ENCODE measurements around the gene SLC4A3.

Gene SLC4A3

GRCh38 chr2:219597552-219598307 is 29.7 kb upstream of the SLC4A3 start, which contains the start of gene STK11IP (continued):
- peak; percentile 86 for TF ChIP-seq ZIC2 (tag by site-specific recombination; IDR thresholded peaks at IDR 0.05)
- TF ChIP-seq, protein P1, sequence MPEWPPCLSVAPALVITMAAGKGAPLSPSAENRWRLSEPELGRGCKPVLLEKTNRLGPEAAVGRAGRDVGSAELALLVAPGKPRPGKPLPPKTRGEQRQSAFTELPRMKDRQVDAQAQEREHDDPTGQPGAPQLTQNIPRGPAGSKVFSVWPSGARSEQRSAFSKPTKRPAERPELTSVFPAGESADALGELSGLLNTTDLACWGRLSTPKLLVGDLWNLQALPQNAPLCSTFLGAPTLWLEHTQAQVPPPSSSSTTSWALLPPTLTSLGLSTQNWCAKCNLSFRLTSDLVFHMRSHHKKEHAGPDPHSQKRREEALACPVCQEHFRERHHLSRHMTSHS (tag by site-specific recombination; IDR thresholded peaks at IDR 0.05): no peak
- TF ChIP-seq AEBP2 (tag by site-specific recombination; IDR thresholded peaks at IDR 0.05; ENCODE audit: borderline replicate concordance): no peak
- TF ChIP-seq ZNF184 (tag by site-specific recombination; IDR thresholded peaks at IDR 0.05): no peak
- TF ChIP-seq ZNF140 (tag by site-specific recombination; IDR thresholded peaks at IDR 0.05): no peak
- TF ChIP-seq ZNF830 (tag by site-specific recombination; IDR thresholded peaks at IDR 0.05; ENCODE audit: low read depth): no peak
- TF ChIP-seq ZNF426 (tag by site-specific recombination; IDR thresholded peaks at IDR 0.05): no peak
- TF ChIP-seq TCF7L2 (IDR thresholded peaks at IDR 0.05; ENCODE audit: borderline replicate concordance, low read depth, low read length): no peak
- TF ChIP-seq KLF16 (tag by site-specific recombination; IDR thresholded peaks at IDR 0.05): peak; percentile 86
- TF ChIP-seq EGR2 (tag by site-specific recombination; IDR thresholded peaks at IDR 0.05; ENCODE audit: low read depth): peak; percentile 67; the same call in 1 of the 2 replicates
- TF ChIP-seq ZBTB20 (tag by site-specific recombination; IDR thresholded peaks at IDR 0.05): peak; percentile 33; the same call in 1 of the 2 replicates
- TF ChIP-seq PBX3 (CRISPR knock-in tag; IDR thresholded peaks at IDR 0.05): no peak
- TF ChIP-seq ZNF211 (tag by site-specific recombination; IDR thresholded peaks at IDR 0.05; ENCODE audit: low read depth): no peak
- no peak for TF ChIP-seq MZF1 (tag by site-specific recombination; IDR thresholded peaks at IDR 0.05; ENCODE audit: borderline replicate concordance)
- no peak for TF ChIP-seq ZNF132 (tag by site-specific recombination; IDR thresholded peaks at IDR 0.05; ENCODE audit: borderline replicate concordance)
- TF ChIP-seq SP3 (tag by site-specific recombination; IDR thresholded peaks at IDR 0.05): peak; percentile 95
- TF ChIP-seq KLF1 (tag by site-specific recombination; IDR thresholded peaks at IDR 0.05): peak; percentile 54
- no peak for TF ChIP-seq ZBTB1 (tag by site-specific recombination; IDR thresholded peaks at IDR 0.05)
- TF ChIP-seq ZNF350 (tag by site-specific recombination; IDR thresholded peaks at IDR 0.05): no peak
- peak; percentile 98 for TF ChIP-seq ZNF580 (tag by site-specific recombination; IDR thresholded peaks at IDR 0.05)
- TF ChIP-seq, protein P2, sequence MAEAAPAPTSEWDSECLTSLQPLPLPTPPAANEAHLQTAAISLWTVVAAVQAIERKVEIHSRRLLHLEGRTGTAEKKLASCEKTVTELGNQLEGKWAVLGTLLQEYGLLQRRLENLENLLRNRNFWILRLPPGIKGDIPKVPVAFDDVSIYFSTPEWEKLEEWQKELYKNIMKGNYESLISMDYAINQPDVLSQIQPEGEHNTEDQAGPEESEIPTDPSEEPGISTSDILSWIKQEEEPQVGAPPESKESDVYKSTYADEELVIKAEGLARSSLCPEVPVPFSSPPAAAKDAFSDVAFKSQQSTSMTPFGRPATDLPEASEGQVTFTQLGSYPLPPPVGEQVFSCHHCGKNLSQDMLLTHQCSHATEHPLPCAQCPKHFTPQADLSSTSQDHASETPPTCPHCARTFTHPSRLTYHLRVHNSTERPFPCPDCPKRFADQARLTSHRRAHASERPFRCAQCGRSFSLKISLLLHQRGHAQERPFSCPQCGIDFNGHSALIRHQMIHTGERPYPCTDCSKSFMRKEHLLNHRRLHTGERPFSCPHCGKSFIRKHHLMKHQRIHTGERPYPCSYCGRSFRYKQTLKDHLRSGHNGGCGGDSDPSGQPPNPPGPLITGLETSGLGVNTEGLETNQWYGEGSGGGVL (tag by site-specific recombination; IDR thresholded peaks at IDR 0.05): peak; percentile 81
- TF ChIP-seq ZNF76 (tag by site-specific recombination; IDR thresholded peaks at IDR 0.05; ENCODE audit: borderline replicate concordance, low read depth): no peak
- TF ChIP-seq ZNF335 (tag by site-specific recombination; conservative IDR thresholded peaks at IDR 0.05): peak; percentile 93

Data from HEK293 (cell line).